Stomach smooth muscle (tissue), 2 donors: ENCODE results near the gene NDUFAF8.

Source experiments
- H3K27ac ChIP-seq: one replicate; pipeline ENCODE4 v1.7.0; 2013; ENCODE audit warnings: mild to moderate bottlenecking, low read length, inconsistent platforms
- H3K27me3 ChIP-seq, 2 donors: one replicate each; pipeline ENCODE4 v1.7.0; 2013; ENCODE audit warnings: low read length in 2 of 2; ENCODE audit not compliant: insufficient read depth in 2 of 2, control insufficient read depth in 1 of 2
- H3K36me3 ChIP-seq, 2 donors: one replicate each; pipeline ENCODE4 v1.7.0; 2013; ENCODE audit warnings: low read length in 2 of 2; ENCODE audit not compliant: control insufficient read depth in 2 of 2, insufficient read depth in 2 of 2
- H3K4me1 ChIP-seq: one replicate; pipeline ENCODE4 v1.7.0; 2013; ENCODE audit warnings: low read length; ENCODE audit not compliant: control insufficient read depth, insufficient read depth
- H3K4me3 ChIP-seq, 2 donors: one replicate each; pipeline ENCODE4 v1.7.0; 2013; ENCODE audit warnings: low read length in 2 of 2
- H3K9ac ChIP-seq, 2 donors: one replicate each; pipeline ENCODE4 v1.7.0; 2013; ENCODE audit warnings: low read length in 2 of 2, mild to moderate bottlenecking in 1 of 2
- H3K9me3 ChIP-seq, 2 donors: one replicate each; pipeline ENCODE4 v1.7.0; 2013; ENCODE audit warnings: low read length in 2 of 2; ENCODE audit not compliant: control insufficient read depth in 2 of 2
- donor health status: healthy.
- donor health status: Pancreatic carcinoma.

NDUFAF8 gene

GRCh38 chr17:81241648-81242420, 2.7 kb downstream of the NDUFAF8 start:
- Histone ChIP-seq H3K4me3 (peak overlapping the region in 1 of 2 donors; percentile 8), H3K36me3 (peaks cover 0 to 1% of the 10 kb centered on the region in 2 donors), H3K9ac (no peak overlapping the region), H3K4me1 (peaks cover 35% of the 10 kb centered on the region), H3K9me3 (no peaks in the 10 kb centered on the region), H3K27ac (no peak overlapping the region), H3K27me3 (no peaks in the 10 kb centered on the region)

- Histone ChIP-seq H3K27ac (no peak overlapping the region), H3K4me1 (peaks cover 28% of the 10 kb centered on the region), H3K27me3 (no peaks in the 10 kb centered on the region), H3K9me3 (no peaks in the 10 kb centered on the region), H3K36me3 (peaks cover 0 to 2% of the 10 kb centered on the region in 2 donors), H3K9ac (no peak overlapping the region), H3K4me3 (no peak overlapping the region)
Measured at GRCh38 chr17:81242421-81243332, 3.6 kb downstream of the NDUFAF8 start.

- H3K4me1 ChIP-seq = peaks cover 22% of the 10 kb centered on the region
- H3K4me3 ChIP-seq = no peak overlapping the region
- H3K36me3 ChIP-seq = peaks cover 0 to 2% of the 10 kb centered on the region in 2 donors
- no peaks in the 10 kb centered on the region for H3K9me3 ChIP-seq
- no peaks in the 10 kb centered on the region for H3K27me3 ChIP-seq
- no peak overlapping the region for H3K27ac ChIP-seq
- H3K9ac ChIP-seq = no peak overlapping the region
Measured at GRCh38 chr17:81243333-81243664, 4.2 kb downstream of the NDUFAF8 start.

GRCh38 chr17:81244358-81245023, 5.4 kb downstream of the NDUFAF8 start:
- peaks cover 17% of the 10 kb centered on the region for H3K4me1 ChIP-seq
- peaks cover 2% of the 10 kb centered on the region in 2 donors for H3K36me3 ChIP-seq
- H3K9ac ChIP-seq = no peak overlapping the region
- H3K4me3 ChIP-seq = no peak overlapping the region
- H3K27me3 ChIP-seq = no peaks in the 10 kb centered on the region
- H3K27ac ChIP-seq = no peak overlapping the region
- H3K9me3 ChIP-seq = no peaks in the 10 kb centered on the region

- H3K27ac ChIP-seq = no peak overlapping the region
- peaks cover 5 to 7% of the 10 kb centered on the region in 2 donors for H3K36me3 ChIP-seq
- no peak overlapping the region for H3K4me3 ChIP-seq
- no peaks in the 10 kb centered on the region for H3K27me3 ChIP-seq
- no peaks in the 10 kb centered on the region for H3K9me3 ChIP-seq
- no peak overlapping the region for H3K9ac ChIP-seq
- peaks cover 11% of the 10 kb centered on the region for H3K4me1 ChIP-seq
Measured at GRCh38 chr17:81245024-81245664, 6.0 kb downstream of the NDUFAF8 start.

GRCh38 chr17:81245665-81246342, 6.7 kb downstream of the NDUFAF8 start:
- Histone ChIP-seq H3K4me3 (no peak overlapping the region), H3K9me3 (no peaks in the 10 kb centered on the region), H3K36me3 (peaks cover 7 to 8% of the 10 kb centered on the region in 2 donors), H3K9ac (no peak overlapping the region), H3K27ac (no peak overlapping the region), H3K27me3 (no peaks in the 10 kb centered on the region), H3K4me1 (peaks cover 6% of the 10 kb centered on the region)

GRCh38 chr17:81246343-81246670, 7.2 kb downstream of the NDUFAF8 start:
- Histone ChIP-seq H3K4me1 (peaks cover 3% of the 10 kb centered on the region), H3K4me3 (no peak overlapping the region), H3K9me3 (no peaks in the 10 kb centered on the region), H3K27me3 (no peaks in the 10 kb centered on the region), H3K9ac (no peak overlapping the region), H3K36me3 (peaks cover 7 to 8% of the 10 kb centered on the region in 2 donors), H3K27ac (no peak overlapping the region)

GRCh38 chr17:81246679-81247338, 7.7 kb downstream of the NDUFAF8 start:
- Histone ChIP-seq H3K9me3 (no peaks in the 10 kb centered on the region), H3K4me3 (no peak overlapping the region), H3K4me1 (peaks cover 3% of the 10 kb centered on the region), H3K9ac (no peak overlapping the region), H3K27ac (no peak overlapping the region), H3K36me3 (peaks cover 7 to 8% of the 10 kb centered on the region in 2 donors), H3K27me3 (no peaks in the 10 kb centered on the region)

GRCh38 chr17:81247339-81247990, 8.3 kb downstream of the NDUFAF8 start:
- H3K27ac ChIP-seq = no peak overlapping the region
- no peaks in the 10 kb centered on the region for H3K27me3 ChIP-seq
- H3K36me3 ChIP-seq = peaks cover 7 to 8% of the 10 kb centered on the region in 2 donors
- H3K9me3 ChIP-seq = no peaks in the 10 kb centered on the region
- H3K4me3 ChIP-seq = no peak overlapping the region
- H3K4me1 ChIP-seq = peaks cover 3% of the 10 kb centered on the region
- H3K9ac ChIP-seq = no peak overlapping the region
